Subcutaneous adipose tissue (tissue), 4 donors: ENCODE measurements around the gene HGFAC. TPM values are rescaled to one million over a fixed set of nuclear protein-coding genes. Genes with fewer than 3 reads are reported as not detected.

ENCODE experiments used
- CTCF ChIP-seq: fragments of 450-650 bp; IDR thresholded peaks from one replicate; pipeline ENCODE4 v1.5.1; 2016; ENCODE audit warnings: low read depth, mild to moderate bottlenecking, control low read depth, antibody characterized with exemption, moderate library complexity
- total RNA-seq, 4 donors: library from RNA; depleted of rRNA; stranded (reverse); fragments of >200 nt; gene quantifications; one replicate each; pipeline ENCODE4 v1.1.0, GENCODE V29; 2016

HGFAC gene
- total RNA-seq, 4 donors from 2014 or later = not detected

- TF ChIP-seq CTCF = no peak
Observed at GRCh38 chr4:3450643-3451042, 8.9 kb downstream of the HGFAC start.

DNA sequence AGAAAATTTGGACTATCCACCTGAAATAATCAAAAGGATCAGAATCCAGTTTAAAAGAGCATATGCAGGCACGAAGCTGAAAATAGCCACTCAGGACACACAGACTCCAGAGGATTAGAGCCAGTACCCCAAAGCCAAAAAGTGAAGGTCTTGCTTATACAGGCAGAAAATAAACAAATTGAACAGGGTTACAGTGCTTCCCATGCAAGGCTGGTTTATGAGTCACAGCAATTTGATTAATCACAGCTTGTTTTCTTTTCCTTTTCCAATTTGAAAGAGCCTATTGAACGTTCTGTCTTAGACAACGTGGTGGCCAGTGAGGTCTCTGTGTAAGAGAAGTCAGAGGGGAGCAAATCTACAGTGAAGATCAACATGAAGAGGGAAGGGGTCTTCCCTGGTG lies 10.2 kb downstream of the HGFAC start:
- TF ChIP-seq CTCF = no peak

- no peak for TF ChIP-seq CTCF
Observed at GRCh38 chr4:3452376-3452775, 10.6 kb downstream of the HGFAC start.

- no peak for TF ChIP-seq CTCF
Observed at GRCh38 chr4:3458371-3458770, 16.6 kb downstream of the HGFAC start.

DNA sequence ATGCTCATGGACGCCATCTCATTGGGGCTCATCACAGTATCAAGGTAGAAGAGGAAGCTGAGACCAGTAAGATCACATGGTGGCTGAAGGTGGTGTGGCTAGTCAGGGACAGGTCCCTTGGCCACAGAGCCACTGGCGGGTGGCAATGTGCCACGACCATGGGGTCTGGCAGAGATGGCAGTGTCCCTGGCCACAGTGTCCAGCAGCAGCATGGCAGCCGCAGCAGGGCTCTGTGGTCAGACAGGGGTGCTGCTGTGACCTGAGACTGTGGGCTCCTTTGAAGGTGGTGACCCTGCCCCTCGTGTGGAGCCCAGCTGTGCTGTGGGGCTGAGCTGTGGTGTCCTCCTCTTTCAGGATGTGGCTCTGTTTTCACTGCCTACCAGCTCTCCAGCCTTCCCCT lies 19.2 kb downstream of the HGFAC start:
- TF ChIP-seq CTCF = no peak

DNA sequence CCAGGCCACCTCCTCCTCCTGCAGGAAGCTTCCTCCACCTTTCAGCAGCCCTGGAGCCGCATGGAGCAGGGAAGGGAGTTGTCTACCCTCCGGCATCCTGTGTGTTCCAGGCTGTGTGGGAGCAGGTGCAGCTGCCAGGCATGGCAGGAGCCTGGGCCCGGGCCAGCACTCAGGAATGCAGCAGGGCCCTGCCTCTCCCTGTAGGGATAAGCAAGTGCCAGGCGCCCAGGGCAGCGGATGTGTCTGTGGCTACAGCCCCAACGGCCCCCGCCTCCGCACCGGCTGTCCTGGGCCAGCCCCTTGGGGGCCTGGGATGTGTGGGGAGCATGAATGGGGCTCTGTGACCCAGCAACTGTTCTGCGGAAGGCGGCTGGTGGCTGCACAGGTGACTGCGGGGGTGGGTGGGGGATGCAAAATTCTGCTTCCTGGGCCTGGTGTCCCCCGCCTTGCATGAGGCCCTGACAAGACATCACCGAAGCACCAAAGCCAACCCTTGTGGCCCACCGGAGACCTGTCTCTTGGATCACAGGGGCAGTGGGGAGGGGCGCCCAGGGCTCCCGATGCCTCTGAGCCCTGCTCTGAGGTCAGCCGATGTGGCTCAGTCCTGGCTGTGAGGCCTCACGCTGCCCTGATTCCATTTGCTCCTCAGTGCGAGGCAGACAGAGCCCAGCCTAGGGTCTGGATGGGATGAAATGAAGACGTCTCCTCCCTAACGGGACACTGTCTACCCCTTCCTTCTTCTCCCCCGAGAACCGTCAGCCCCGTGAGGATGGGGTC lies 19.9 kb downstream of the HGFAC start:
- no peak for TF ChIP-seq CTCF

DNA sequence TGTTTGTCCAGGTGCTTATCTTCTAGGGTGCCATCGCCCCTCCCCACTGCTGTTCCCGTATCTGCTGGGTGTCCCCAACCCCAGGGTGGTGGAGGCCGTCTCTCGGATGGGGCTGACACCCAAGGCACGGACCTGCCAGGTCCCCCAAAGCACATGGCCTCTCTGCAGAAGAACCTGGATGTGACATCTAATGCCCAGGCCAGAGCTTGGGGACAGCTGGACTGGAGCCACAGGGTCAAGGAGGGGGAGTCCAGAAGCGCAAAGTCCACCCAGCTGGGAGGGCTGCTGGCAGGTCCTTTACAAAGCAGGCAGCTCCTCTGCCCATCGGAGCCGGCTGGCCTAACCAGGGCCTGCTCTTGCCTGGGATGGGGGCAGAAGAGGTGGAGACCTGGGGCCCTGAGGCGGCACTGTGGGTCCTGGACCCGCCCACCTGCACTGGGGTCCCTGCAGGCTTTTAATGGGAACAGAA lies 20.6 kb downstream of the HGFAC start:
- TF ChIP-seq CTCF = no peak
